HG02870 (cell line): Measurements from ENCODE around the gene MEP1A.
"Not testable (repeated sequence)": the region's sequence is repeated elsewhere in the genome, so short reads cannot be mapped to it uniquely, and the experiment has no call there.

ENCODE experiments used
- ATAC-seq: cut with Tn5 transposase; IDR thresholded peaks from one replicate; pipeline ENCODE4 v1.9.1; 2021; ENCODE audit warnings: mild to moderate bottlenecking, moderate library complexity; ENCODE audit not compliant: unreplicated experiment

The MEP1A gene, protein sequence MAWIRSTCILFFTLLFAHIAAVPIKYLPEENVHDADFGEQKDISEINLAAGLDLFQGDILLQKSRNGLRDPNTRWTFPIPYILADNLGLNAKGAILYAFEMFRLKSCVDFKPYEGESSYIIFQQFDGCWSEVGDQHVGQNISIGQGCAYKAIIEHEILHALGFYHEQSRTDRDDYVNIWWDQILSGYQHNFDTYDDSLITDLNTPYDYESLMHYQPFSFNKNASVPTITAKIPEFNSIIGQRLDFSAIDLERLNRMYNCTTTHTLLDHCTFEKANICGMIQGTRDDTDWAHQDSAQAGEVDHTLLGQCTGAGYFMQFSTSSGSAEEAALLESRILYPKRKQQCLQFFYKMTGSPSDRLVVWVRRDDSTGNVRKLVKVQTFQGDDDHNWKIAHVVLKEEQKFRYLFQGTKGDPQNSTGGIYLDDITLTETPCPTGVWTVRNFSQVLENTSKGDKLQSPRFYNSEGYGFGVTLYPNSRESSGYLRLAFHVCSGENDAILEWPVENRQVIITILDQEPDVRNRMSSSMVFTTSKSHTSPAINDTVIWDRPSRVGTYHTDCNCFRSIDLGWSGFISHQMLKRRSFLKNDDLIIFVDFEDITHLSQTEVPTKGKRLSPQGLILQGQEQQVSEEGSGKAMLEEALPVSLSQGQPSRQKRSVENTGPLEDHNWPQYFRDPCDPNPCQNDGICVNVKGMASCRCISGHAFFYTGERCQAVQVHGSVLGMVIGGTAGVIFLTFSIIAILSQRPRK

DNA sequence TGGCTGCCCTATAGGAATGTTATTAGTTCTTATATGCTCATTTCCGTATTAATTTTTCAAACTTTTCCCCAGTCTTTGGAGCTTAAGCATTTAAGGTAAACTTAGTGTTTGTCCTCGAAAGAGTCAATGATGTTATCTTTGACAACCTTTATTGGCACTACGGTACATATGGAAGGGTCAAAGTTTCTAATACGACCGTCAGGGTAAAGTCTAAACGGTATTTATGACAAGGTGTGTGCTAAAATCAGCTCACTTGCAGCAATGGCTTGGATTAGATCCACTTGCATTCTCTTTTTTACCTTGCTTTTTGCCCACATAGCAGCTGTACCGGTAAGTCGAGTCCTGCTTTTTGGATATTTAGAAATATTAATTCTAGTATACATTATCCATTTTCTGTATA is at the start of gene MEP1A:
TSS of gene MEP1A (plus strand) at position 252 of the 400 bp plus-strand sequence. CDS start at position 262, 10 bp downstream.
- no peak for ATAC-seq

DNA sequence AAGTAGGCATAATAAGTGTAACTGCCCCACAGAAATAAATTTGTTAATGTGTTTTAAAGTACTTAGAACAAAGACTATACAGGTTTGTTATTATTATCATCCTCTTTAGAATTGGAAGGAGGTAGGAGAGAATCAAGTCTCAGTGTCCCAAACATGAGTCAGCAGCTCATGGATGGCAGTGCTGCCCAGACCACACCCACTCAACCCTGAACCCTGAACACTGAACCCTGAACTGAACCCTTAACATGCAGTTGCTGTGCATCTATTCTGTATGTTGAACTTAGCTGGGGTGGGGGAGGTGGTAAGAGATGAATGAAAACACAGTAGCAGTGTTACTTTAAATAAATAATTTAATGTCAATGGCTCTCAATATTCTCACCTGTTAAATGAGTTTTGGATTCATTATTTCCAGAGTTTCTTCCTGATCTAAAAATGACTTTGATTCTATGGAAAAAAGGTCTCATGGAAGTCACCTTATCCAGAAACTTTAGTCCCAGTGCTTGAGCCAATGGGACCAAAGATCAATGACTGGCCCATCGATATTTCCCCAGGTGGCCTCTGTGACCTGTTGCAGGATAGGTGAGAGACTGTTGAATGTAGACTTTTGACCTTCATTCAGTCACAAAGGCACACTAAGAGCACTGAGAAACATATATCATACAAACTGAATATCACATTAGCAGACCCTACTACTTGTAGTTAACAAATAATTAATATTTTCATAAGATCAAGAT is 49.6 kb upstream of the MEP1A start:
- ATAC-seq = no peak

DNA sequence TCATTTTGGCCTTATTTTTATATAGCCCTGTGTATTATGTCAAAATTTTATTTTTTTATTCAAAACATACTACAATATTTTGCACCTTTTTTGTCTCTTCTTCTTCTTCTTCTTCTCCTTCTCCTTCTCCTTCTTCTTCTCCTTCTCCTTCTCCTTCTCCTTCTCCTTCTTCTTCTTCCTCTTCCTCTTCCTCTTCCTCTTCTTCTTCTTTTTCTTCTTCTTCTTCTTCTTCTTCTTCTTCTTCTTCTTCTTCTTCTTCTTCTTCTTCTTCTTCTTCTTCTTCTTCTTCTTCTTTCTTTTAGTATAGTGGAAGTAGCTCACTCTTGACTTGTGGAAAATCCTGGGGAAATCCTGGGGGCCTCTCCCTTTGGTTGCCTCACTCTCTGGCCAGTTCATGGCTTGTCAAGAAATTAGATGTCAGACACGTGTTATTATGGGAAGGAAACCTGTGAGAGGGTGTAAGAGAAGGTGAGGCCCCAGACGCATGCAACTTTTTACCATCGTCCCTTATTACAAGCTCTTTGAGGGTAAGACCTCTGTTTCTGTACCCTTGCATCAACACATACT is 48.9 kb upstream of the MEP1A start:
- not testable (repeated sequence) for ATAC-seq

DNA sequence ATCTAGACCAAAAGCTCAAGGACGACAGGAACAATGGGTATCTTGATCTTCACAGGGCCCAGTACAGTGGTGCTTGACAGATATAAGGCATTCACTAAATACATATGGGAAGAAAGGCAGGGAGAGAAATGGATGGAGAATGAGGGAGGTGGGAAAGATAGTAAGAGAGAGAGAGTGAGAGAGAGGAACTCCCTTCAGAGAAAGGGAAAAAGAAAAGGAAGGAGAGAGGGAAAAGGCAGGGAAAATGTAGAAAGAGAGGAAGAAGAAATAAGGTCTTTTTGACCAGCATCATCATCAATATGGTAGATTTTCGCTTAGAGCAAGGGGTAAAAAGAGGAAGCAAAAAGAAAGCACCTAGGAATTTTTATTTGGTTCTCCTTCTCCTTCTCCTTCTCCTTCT is 47.2 kb upstream of the MEP1A start:
- ATAC-seq = no peak

DNA sequence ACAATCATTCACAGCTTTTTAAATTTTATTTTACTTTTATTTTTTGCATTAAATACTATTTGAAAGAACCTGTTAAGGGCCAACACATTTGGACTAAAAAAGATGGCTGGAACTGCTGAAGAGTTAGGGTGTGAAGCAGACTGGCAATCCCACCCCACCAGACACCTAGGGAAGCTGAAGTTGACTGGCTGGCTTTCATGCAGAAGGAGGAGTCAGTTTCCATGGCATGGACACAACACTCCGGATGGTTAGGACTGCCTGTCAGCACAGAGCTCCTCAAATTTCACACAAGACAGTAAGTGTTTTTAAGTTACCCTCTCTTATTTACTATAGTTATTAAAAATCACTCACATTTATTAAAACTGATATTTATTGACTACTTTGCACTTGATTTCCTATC is 46.5 kb upstream of the MEP1A start, which contains the start of gene ANKRD66:
TSS of gene ANKRD66 (plus strand) at position 238 of the 400 bp plus-strand sequence. CDS start 5,016 bp downstream, outside the sequence.
- no peak for ATAC-seq

DNA sequence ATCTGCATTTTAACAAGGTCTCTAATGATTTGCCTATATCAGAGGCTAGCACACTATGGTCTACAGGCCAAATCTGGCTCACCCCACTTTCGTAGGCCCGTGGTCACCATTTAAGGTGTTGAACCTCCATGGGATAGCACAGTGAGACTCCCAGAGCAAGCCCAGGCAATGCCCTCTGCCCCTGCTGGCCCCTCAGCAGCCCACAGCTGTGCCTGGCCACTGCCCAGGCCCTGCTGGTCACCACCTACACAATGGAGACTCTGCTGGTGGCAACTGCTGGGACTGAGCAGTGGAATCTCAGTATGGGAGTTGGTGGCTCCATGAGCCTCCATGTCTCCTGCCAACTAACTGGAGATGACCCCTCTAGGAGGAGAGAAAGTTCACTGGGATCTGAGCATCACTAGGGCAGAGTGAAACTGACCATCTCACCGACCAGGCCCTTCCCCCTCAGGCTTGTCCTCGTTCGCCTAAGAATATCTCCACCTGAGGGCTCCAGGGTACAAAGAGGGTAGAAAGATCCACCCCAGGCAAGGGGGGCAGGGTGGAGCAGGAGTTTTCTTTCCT is 44.2 kb upstream of the MEP1A start:
- no peak for ATAC-seq

DNA sequence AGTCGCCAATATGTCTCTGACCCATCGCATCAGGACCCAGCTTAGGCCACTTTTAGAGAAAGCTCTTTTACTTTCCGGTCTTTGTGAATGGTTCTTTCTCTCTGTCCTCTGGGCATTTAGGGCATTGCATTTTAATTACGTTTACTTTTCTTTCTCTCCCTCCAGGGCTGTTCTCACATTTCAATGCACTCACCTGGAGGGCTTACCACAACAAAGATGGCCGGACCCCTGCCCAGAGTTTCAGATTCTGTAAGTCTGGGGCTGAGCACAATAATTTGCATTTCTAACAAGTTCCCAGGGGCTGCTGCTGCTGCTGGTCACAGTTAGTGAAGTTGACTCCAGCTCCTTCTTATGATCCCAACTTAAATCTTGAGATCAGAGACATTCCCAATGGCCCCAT is 43.5 kb upstream of the MEP1A start:
- no peak for ATAC-seq

DNA sequence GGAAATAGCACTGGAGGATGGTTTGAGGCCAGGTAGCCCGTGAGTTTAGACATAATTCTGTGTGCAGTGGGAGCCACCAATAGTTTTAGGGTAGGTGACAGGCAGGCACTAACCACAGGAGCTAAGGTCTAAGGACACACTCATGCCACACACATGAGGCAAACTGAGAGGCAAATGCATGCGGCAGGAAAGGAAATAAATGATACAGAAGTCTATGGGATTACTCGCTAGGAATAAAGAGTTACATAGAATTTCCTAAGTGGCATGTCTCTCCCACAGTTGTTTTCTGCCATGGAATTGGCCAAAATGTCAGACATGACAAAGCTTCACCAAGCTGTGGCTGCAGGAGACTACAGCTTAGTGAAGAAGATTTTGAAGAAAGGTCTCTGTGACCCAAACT is 41.5 kb upstream of the MEP1A start:
- no peak for ATAC-seq

DNA sequence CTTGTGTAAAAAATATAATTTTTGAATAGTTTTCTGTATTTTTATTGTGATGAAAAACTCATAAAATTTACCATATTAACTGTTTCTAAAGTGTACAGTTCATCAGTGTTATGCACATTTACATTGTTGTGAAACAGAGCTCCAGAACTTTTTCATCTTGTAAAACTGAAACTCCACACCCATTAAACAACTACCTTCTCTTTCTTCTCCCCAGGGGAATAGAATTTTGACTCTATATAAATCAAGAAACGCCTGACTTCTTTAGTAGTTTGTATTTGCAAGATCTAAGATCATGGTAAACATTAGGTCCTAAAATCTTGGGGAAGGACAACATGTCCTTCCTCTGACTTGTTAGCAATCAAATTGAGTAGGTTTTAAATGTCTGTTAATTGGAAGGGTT is 37.3 kb upstream of the MEP1A start:
- ATAC-seq = no peak

DNA sequence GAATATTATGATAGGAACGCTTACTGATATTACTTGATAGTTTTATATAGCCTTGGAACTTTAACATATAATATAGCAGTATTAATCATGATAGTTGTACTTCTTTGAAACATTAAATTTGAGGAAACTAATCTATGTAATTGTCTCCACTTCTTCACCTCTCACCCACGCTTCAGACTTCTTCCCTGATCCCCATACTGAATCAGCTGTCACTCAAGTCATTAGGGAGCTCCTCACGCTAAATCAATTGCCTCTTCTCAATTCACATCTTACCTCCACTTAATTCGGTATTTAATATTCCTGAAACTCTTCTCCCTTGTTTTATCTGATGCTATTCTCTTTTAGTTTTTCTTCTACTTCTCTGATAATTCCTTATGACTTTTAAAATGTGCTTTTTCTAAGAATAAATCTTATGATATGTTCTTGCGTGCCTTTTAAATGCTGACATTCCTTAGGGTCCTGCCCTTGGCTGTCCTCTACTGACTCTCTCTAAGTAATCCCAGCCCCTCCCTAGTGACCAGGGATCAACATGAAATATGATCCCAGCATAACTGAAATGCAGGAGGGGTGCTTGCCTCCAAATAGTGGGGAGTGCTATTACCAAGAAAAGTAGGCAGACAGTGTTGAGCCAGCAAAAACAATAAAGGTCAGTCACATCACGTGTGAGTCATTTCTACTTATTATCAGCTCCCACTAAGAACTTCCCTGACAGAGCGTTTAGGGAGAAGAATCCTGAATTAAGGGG is 36.5 kb upstream of the MEP1A start:
- no peak for ATAC-seq

DNA sequence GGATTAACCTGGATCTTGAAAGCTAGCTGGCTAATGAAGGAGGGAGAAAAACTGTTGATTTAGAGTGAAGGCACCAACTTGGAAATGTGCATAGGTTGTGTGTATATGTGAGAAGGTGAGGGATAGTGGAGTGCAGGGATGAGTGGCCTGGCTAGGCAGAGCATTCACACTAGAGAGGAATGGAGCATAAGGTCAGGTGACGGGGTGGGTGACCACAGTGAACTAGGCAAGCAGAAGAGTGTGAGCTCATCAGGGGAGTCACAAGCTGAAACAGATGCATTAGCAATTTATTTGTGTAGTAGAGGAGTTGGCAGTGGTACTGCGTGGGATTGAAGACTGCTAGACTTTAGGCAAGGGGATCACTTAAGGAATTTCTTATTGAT is 36.0 kb upstream of the MEP1A start:
- no peak for ATAC-seq

DNA sequence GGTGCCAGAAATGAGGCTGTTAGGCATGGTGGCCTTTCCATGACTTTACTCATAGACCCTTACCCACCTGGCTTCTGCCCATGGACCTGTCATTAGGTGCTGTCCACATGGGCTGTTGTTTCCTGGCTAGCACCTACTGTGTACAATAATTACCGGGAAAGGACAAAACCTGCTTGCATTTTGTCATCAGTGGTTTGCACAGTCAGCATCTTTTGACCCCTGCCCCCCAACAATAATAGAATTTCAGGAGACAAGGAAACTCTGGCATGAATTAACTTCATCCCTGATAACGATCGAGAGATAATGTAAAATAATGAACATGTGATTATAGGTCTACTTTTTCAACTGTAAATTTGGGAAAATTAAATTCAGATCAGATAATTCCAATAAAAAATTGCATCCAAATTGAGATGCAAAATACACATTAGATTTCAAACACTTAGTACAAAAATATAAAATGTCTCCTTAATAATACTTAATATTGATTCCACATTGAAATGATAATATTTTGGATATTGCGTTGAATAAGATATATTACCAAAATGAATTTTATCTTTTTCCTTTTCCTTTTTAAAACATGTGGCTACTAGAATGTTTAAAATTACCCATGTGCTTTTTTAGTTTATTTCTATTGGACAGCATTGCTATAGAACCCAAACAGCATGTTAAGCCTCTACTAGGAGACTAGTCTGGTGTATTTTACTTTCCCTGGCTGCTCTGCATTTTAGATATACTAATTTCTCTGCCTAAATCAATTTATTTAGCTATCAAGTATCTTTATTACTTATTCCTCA is 34.0 kb upstream of the MEP1A start:
- ATAC-seq = no peak

DNA sequence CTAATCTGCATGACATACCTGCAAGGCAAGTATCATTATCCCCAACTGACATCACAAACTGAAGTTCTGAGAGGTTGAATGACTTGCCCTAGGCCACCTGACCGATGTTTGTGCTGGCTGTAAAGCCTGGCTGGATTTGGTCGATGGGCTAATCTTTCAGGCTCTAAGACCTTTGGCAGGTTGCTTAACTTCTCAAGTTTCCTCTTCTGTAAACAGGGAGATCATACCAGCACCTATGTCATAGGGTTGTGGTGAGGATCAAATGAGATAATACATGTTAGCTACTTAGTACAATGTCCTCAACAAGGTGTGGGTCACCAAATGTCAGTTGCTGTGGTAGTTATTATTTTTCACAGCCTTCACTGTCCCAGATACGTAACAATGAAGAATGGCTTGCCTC is 32.3 kb upstream of the MEP1A start:
- ATAC-seq = no peak

DNA sequence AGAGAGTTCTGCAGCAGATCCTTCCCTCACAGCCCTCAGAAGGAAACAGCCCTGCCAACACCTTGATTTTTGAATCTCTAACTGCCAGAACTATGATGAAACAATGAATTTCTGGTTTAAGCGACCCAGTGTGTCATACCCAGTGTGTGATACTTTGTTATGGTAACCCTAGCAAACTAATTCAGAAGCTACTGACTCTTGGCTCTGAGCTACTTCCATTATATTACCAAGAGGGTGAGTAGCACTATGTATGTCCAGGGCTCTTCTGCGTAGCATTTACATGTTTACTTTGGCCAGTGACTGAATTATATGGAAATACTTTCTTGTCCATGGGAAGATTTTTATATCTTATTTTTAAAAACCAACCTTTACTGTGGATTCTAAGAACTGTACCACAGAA is 29.7 kb upstream of the MEP1A start:
- no peak for ATAC-seq

DNA sequence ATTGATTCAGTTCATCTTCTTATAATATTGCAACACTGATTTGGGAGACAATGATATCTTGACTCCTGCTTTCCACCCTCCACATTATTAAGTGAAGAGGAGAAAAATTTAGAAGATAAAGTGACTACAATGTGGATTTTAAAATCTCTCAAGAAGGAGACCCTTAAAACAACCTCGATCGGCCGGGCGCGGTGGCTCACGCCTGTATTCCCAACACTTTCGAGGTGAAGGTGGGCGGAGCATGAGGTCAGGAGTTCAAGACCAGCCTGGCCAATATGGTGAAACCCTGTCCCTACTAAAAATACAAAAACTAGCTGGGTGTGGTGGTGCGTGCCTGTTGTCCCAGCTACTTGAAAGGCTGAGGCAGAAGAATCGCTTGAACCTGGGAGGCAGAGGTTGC is 28.9 kb upstream of the MEP1A start:
- not testable (repeated sequence) for ATAC-seq

DNA sequence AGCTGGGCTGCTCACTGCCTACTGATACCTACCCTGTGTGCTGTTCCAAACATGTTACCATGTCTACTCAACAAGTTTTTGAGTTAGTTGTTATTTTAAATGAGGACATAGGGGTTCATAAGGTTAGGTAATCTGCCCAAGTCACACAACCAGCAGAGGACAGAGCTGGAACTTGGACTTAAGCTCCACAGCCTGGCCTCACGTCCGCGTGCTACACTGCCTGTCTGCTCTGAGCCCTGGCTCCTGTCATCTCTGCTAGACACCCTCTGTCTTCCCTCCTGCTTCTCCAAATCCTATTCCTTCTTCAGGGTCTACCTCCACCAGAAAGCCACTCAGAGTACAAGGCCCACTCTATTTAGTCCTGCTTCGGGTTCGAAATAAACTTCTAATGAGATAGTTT is 28.2 kb upstream of the MEP1A start:
- no peak for ATAC-seq

DNA sequence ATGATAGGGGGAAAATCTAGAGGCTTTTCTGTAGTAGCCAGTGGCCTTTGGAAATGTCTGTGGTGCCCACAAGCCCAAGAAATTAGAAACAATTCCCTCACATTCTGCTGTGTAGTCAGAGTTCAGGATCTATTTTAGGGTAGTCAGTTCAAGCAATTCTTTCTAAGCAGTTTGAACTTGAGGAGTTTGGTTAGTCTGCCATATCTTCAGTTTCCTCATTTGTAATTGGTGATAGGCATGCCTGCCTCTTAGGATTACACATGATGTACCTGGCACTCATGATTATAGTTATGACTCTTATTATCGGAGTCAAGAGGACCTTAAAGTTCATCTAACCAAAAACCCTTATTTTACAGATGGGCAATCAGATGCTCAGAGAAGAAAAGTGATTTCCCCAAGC is 21.2 kb upstream of the MEP1A start:
- ATAC-seq = no peak

DNA sequence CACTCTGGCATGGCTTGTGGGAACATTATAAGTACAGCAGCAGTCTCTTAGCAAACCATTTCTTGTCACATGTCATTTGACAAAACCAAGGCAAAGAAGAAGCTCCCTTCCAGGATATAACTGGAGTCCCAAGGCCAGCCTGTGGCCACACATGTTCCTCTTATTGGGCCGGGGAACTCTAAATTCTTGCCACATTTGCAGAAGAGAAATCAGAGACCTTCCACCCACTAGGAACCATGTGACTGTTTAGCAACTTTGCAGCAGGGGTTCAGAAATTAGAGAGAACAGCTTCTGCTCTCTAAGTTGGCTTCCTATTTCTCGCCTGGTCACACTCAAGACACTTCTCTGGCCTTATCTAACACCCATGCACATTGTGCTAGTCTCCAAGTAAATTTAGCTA is 20.4 kb upstream of the MEP1A start:
- ATAC-seq = peak; percentile 72

DNA sequence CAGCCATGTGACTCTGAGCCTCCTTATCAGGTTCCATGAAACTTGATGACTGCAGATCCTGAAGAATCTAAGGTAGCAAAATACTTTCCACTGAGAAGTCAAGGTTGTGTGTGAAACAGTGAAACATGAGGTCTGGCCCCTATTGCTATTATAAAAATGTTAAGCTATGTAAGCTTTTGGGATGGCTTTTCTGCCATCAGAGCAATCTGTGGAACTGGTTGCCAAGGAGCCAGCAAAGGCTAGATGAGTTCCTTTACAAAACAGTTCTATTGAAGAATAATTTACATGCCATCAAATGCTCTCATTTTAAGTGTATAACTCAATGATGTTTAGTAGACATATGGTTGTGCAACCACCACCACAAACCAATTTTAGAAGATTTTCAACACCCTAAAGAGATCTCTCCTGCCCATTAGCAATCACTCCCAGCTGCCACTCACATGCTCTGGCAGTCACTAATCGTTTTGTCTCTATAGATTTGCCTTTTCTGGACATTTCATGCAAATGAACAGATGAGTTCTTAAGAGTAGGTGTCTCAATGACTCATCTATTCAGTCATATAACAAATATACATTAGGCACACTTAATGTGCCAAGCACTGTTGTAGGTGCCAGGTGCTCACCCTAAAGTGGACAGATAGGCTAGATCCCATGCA is 19.9 kb upstream of the MEP1A start:
- ATAC-seq = peak; percentile 34
